AG04450 (cell line): ENCODE measurements around the gene TMEM26. TPM values are rescaled to one million over a fixed set of nuclear protein-coding genes. Genes with fewer than 3 reads are reported as not detected.

Experiments used
- CTCF ChIA-PET: fragments of 300-600, 350-600 bp; formaldehyde crosslinking; extraction: SDS; loops from one replicate; lab custom pipeline; 2022; ENCODE audit warnings: antibody characterized with exemption, inconsistent platforms; lab: Charles Lee
- POLR2A ChIA-PET: fragments of 350-600 bp; formaldehyde crosslinking; extraction: SDS; loops from one replicate; lab custom pipeline; 2021; ENCODE audit warnings: antibody characterized with exemption, inconsistent platforms; lab: Yijun Ruan, JAX
- DNase-seq: peaks from one replicate; pipeline ENCODE4 v3.0.0-alpha.2; 2011; ENCODE audit warnings: low read depth, low spot score
- H3K27ac ChIP-seq: one replicate; pipeline ENCODE4 v1.5.1; 2012; ENCODE audit warnings: low read depth, low read length, control low read depth
- H3K27me3 ChIP-seq: one replicate; pipeline ENCODE4 v1.6.0; 2012; ENCODE audit warnings: low read length; ENCODE audit not compliant: control insufficient read depth, insufficient read depth
- H3K4me3 ChIP-seq: 2 replicates; pipeline ENCODE4 v1.5.1; 2011; ENCODE audit warnings: mild to moderate bottlenecking, low read depth, low read length, control low read depth
- H3K9me3 ChIP-seq: 2 replicates; pipeline ENCODE4 v1.5.1; 2012; ENCODE audit warnings: low read length; ENCODE audit not compliant: control insufficient read depth, insufficient read depth
- CTCF ChIP-seq: IDR thresholded peaks from 2 replicates; pipeline ENCODE4 v1.5.1; 2011; ENCODE audit warnings: low read depth, low read length, control low read depth, inconsistent platforms
- polyA minus RNA-seq: library from RNA; depleted of rRNA, polyadenylated mRNA; stranded (reverse); fragments of >200 nt; gene quantifications from 2 replicates; pipeline ENCODE4 v1.2.3, GENCODE V29; 2011; rRNA and poly(A)+ RNA removed
- polyA plus RNA-seq: library from polyadenylated mRNA; depleted of rRNA; stranded (reverse); fragments of >200 nt; gene quantifications from 2 replicates; pipeline ENCODE4 v1.2.3, GENCODE V29; 2011; rRNA removed

The TMEM26 gene
- polyA plus RNA-seq (2.3 TPM in 2 replicates), polyA minus RNA-seq (2.1 and 3.0 TPM in 2 replicates)

DNA sequence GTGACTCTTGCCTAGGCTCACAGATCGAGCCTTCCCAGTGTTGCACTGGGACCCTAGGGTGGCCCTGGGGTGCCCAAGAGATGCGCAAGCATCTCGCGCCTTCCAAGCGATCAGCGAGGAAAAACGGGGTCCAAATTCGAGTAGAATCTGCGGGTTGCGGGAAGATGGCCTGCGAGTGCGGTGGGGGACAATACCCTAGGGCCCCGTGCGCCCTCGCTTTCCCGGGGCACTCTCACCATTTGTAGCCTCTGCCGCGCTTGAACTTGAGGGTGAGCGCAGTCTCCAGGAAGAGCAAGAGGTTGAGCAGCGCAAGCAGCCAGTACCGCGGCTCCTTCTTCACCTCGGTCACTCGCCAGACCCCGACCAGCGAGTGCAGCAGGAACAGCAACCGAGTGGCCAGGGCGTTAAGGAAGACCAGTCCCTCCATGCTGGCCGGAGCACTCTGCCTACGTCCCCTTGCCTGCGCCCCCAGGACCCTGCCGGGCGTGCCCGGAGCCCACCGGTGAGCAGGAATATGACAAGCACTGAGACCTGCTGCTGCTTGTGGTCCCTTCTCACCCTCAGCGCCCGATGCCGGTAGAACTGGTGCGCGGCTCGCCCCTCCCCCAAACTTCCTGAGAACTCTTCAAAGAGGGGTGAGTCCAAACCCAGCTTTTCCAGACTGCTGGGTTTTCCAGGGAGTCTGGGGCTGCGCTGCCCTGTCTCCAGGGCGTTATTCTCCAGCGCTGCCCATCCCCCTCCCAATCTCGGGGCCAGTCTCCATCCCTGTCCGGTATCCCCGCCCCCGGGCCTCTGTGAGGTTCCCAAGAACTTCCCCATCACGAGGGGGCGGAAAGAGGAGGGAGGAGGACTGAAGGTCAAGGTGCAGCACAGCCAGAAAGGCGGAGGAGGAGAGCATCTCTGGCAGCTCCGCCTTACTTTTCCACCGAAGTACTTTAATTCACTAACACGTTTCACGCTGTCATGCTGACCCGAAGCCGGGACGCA, at the start of gene TMEM26:
Gene TMEM26 (minus strand): TSS at position 727 of the 987 bp plus-strand sequence. CDS start 300 bp downstream, at position 427.
- Histone ChIP-seq H3K27me3 (no peaks in the 10 kb centered on the region), H3K9me3 (no peaks in the 10 kb centered on the region; the same call in 1 of the 2 replicates), H3K4me3 (peak within 1 kb of the TSS; percentile 90), H3K27ac (no peak within 1 kb of the TSS)
- no peak for TF ChIP-seq CTCF
- ChIA-PET POLR2A (interaction anchor here (0.6 kb wide), 1 partner anchor 176 kb away, joined by 3 read pairs; no protein-coding TSS in a partner anchor), CTCF (no interaction called here)
- no peak for DNase-seq

DNA sequence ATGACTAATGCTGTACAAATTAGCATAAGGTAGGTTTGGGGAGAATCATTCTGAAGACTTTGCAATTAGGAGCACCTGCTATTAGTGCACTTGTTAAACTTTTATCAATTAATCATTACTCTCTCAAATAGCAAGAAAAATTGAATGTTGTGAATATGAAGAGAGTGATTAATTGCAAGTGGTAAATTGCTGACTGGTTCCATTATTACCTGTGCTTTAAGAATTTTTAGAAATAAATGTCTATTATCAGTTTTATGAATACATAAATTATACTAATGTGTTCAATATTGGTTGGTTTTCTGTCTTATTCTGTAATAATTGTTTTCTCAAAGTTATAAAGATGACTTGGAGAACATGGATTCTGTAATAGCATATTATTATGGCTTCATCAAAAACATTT, 47.3 kb upstream of the TMEM26 start:
- Histone ChIP-seq H3K27me3 (no peaks in the 10 kb centered on the region), H3K9me3 (no peaks in the 10 kb centered on the region), H3K27ac (no peak overlapping the region), H3K4me3 (no peak overlapping the region)
- no peak for TF ChIP-seq CTCF
- DNase-seq: no peak
- ChIA-PET CTCF (no interaction called here), POLR2A (no interaction called here)

DNA sequence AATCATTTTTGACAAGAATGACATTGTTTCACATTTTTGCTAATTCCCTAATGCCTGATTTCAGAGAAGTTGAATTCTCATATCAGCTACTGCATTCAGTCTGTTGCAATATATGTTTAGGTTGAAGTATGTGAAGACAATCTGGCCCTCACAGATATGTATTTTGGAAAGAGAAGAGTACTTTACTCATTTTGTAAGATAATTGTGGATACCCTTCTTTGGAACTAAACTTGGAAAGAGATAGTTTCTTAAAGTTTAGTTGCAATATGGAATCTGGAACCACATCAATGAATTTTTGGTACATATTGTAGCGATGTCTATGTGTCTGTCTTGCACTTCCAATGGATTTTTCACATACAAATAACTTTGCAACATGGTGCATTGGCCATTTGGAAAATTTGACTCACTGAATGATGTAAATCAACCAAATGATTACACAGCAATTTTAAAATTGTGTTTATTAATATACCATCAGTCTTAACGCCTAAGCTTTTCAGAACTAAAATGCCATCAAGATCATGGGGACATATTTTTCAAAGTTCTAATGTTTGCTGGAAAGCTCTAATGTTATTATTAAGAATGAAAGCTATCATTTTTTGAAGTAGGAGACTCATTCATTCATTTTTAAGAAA, 39.3 kb upstream of the TMEM26 start:
- no peak for DNase-seq
- H3K27ac ChIP-seq: no peak overlapping the region
- no peak overlapping the region for H3K4me3 ChIP-seq
- ChIA-PET CTCF (no interaction called here), POLR2A (no interaction called here)
- no peaks in the 10 kb centered on the region for H3K27me3 ChIP-seq
- TF ChIP-seq CTCF: no peak
- no peaks in the 10 kb centered on the region for H3K9me3 ChIP-seq

GRCh38 chr10:61487506-61487905, 34.3 kb upstream of the TMEM26 start:
- no peak for DNase-seq
- no peak for TF ChIP-seq CTCF
- Histone ChIP-seq H3K27me3 (no peaks in the 10 kb centered on the region), H3K9me3 (no peaks in the 10 kb centered on the region), H3K27ac (no peak overlapping the region), H3K4me3 (no peak overlapping the region)
- ChIA-PET POLR2A (no interaction called here), CTCF (interaction anchor here (0.6 to 0.8 kb wide), 2 partner anchors 32 to 463 kb away, joined by 3 read pairs; no protein-coding TSS in a partner anchor)
